Measurements from ENCODE around the gene RESP18.

The RESP18 gene

DNA sequence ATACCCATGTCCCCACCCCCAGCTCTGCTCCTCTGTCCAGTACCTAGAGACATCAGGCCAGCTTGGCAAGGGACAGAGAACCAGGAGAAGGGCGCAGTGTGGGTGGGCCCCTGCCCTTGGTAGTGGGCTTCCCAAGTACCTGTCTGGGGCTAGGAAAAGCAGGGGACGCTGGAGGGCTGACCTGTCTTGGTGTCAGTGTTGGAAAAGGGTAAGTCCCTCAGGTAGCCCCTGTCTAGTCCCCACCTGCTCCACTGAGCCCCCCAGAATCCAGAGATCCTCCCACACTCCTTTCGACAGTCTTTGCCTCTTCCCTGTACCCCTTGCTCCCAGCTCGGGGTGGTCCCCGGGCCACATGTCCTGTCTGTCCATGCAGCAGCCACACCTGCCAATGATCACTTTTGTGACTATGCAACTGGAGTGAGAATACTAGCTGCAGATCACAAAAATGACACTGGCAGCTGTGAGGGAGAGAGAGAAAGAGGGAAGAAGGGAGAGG lies 38.8 kb downstream of the RESP18 start:
- Histone ChIP-seq H3K4me3 (IDR thresholded peaks at IDR 0.05; ENCODE audit: insufficient read depth, low read depth, low read length) (no peak overlapping the region), H4K20me1 (ENCODE audit: insufficient read depth) (no peaks in the 10 kb centered on the region), H3K9ac (no peak overlapping the region), H3K4me1 (ENCODE audit: low read depth, poor library complexity, severe bottlenecking) (peaks cover 7% of the 10 kb centered on the region), H2AFZ (ENCODE audit: low read depth) (peak overlapping the region; percentile 83; the same call in 1 of the 2 replicates), H3K27ac (no peak overlapping the region), H3K27me3 (ENCODE audit: insufficient read depth, low read depth) (peaks cover 17% of the 10 kb centered on the region; the same call in 1 of the 2 replicates), H3K79me2 (ENCODE audit: insufficient read depth, low read depth) (no peaks in the 10 kb centered on the region), H3K4me2 (no peak overlapping the region), H3K36me3 (ENCODE audit: insufficient read depth) (no peaks in the 10 kb centered on the region)
- TF ChIP-seq CTCF (conservative IDR thresholded peaks at IDR 0.05; ENCODE audit: low read depth, low read length) = no peak

DNA sequence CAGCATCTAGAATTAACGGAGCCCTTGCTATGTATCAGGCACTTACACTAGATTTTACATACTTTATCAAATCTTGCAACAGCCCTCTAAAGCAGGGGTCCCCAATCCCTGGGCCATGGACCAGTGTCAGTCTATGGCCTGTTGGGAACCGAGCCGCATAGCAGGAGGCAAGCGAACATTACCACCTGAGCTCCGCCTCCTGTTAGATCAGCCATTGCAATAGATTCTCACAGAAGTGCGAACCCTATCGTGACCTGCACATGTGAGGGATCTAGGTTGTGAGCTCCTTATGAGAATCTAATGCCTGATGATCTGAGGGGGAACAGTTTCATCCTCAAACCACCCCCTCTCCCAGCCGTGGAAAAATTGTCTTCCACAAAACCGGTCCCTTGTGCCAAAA lies 39.9 kb downstream of the RESP18 start:
- Histone ChIP-seq H3K36me3 (ENCODE audit: insufficient read depth) (no peaks in the 10 kb centered on the region), H3K27ac (no peak overlapping the region), H3K27me3 (ENCODE audit: insufficient read depth, low read depth) (peaks cover 15% of the 10 kb centered on the region; the same call in 1 of the 2 replicates), H3K79me2 (ENCODE audit: insufficient read depth, low read depth) (no peaks in the 10 kb centered on the region), H3K4me2 (no peak overlapping the region), H3K4me1 (ENCODE audit: low read depth, poor library complexity, severe bottlenecking) (peaks cover 7% of the 10 kb centered on the region), H2AFZ (ENCODE audit: low read depth) (no peak overlapping the region), H4K20me1 (ENCODE audit: insufficient read depth) (no peaks in the 10 kb centered on the region), H3K4me3 (IDR thresholded peaks at IDR 0.05; ENCODE audit: insufficient read depth, low read depth, low read length) (no peak overlapping the region), H3K9ac (no peak overlapping the region)
- no peak for TF ChIP-seq CTCF (conservative IDR thresholded peaks at IDR 0.05; ENCODE audit: low read depth, low read length)

DNA sequence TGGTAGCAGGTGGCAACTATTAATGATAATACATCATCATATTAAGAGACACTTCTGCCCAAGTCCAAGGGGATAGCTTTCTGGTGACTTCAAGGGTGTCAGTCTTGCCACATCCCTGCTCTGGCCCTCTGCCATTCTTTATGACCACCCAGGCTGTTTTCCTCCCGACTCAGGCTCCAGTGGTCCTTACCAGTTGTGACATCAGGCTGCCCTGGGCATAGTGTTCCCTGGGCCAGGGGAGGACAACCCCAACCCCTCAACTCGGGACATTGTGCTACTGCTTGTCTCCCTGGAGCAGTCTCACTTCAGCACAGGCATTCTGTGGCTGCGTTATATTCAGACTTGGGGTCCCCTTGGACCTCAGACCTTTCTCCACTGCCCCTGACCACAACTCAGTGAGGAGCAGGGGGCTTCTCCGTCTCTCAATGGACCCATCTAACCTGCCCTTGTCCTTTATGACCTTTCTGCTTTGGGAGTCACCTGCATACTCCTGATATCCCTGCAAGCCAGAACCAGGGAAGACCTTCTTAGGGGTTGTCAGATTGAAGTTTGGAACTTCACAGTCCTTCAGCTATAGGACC lies 40.5 kb downstream of the RESP18 start:
- H3K27me3 ChIP-seq (ENCODE audit: insufficient read depth, low read depth) = peaks cover 15% of the 10 kb centered on the region; the same call in 1 of the 2 replicates
- no peak overlapping the region for H3K27ac ChIP-seq
- no peak overlapping the region for H2AFZ ChIP-seq (ENCODE audit: low read depth)
- TF ChIP-seq CTCF (conservative IDR thresholded peaks at IDR 0.05; ENCODE audit: low read depth, low read length) = no peak
- no peak overlapping the region for H3K4me2 ChIP-seq
- no peaks in the 10 kb centered on the region for H3K79me2 ChIP-seq (ENCODE audit: insufficient read depth, low read depth)
- H3K9ac ChIP-seq = no peak overlapping the region
- no peaks in the 10 kb centered on the region for H4K20me1 ChIP-seq (ENCODE audit: insufficient read depth)
- no peaks in the 10 kb centered on the region for H3K36me3 ChIP-seq (ENCODE audit: insufficient read depth)
- no peak overlapping the region for H3K4me3 ChIP-seq (IDR thresholded peaks at IDR 0.05; ENCODE audit: insufficient read depth, low read depth, low read length)
- peaks cover 7% of the 10 kb centered on the region for H3K4me1 ChIP-seq (ENCODE audit: low read depth, poor library complexity, severe bottlenecking)

- H2AFZ ChIP-seq (ENCODE audit: low read depth) = no peak overlapping the region
- peaks cover 7% of the 10 kb centered on the region for H3K4me1 ChIP-seq (ENCODE audit: low read depth, poor library complexity, severe bottlenecking)
- no peak overlapping the region for H3K4me2 ChIP-seq
- no peak for TF ChIP-seq CTCF (conservative IDR thresholded peaks at IDR 0.05; ENCODE audit: low read depth, low read length)
- H3K9ac ChIP-seq = no peak overlapping the region
- peaks cover 15% of the 10 kb centered on the region; the same call in 1 of the 2 replicates for H3K27me3 ChIP-seq (ENCODE audit: insufficient read depth, low read depth)
- no peaks in the 10 kb centered on the region for H3K79me2 ChIP-seq (ENCODE audit: insufficient read depth, low read depth)
- no peaks in the 10 kb centered on the region for H3K36me3 ChIP-seq (ENCODE audit: insufficient read depth)
- H3K4me3 ChIP-seq (IDR thresholded peaks at IDR 0.05; ENCODE audit: insufficient read depth, low read depth, low read length) = no peak overlapping the region
- H3K27ac ChIP-seq = no peak overlapping the region
- no peaks in the 10 kb centered on the region for H4K20me1 ChIP-seq (ENCODE audit: insufficient read depth)
Observed at GRCh38 chr2:219291394-219291793, 41.1 kb downstream of the RESP18 start.
